HG02610 (cell line): Measurements from ENCODE around the gene PDZD7.
"Not testable (repeated sequence)": the region's sequence is repeated elsewhere in the genome, so short reads cannot be mapped to it uniquely, and the experiment has no call there.

Experiments used
- ATAC-seq: cut with Tn5 transposase; IDR thresholded peaks from one replicate; pipeline ENCODE4 v1.9.1; 2021; ENCODE audit warnings: mild to moderate bottlenecking, moderate library complexity; ENCODE audit not compliant: unreplicated experiment

Gene PDZD7

GRCh38 chr10:100985336-100985735, 45.6 kb downstream of the PDZD7 start:
- ATAC-seq = no peak

GRCh38 chr10:100984672-100985177, 46.2 kb downstream of the PDZD7 start:
- ATAC-seq = no peak

- no peak for ATAC-seq
Observed at GRCh38 chr10:100983868-100984671, 46.9 kb downstream of the PDZD7 start.

- ATAC-seq = no peak
Observed at GRCh38 chr10:100982916-100983830, 47.8 kb downstream of the PDZD7 start.

DNA sequence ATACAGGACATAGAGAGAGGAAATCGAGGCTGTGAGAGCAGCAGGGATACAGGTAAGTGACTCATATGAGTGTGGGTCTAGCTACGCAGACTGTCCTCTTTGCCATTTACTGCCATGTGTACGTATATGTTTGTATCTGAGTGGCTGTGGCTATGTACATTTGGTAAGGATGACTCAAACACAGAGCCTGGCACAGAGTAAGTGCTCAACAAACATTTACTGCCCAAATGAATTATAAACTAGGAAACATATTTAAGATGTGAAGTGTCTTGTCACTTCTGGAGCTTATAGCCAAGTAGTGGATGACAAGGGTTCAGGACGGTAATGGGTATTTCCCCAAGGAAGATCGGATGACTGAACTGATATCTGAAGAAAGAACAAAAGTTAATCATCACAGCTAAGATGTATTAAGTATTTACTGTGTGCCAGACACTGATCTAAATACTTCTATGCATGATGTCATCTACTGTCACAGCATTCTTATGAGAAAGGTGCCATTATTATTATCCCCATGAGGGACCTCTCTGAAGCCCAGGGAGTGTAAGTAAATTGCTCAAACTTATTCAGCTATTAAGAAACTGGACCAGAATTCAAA, 49.7 kb downstream of the PDZD7 start:
- ATAC-seq = no peak

DNA sequence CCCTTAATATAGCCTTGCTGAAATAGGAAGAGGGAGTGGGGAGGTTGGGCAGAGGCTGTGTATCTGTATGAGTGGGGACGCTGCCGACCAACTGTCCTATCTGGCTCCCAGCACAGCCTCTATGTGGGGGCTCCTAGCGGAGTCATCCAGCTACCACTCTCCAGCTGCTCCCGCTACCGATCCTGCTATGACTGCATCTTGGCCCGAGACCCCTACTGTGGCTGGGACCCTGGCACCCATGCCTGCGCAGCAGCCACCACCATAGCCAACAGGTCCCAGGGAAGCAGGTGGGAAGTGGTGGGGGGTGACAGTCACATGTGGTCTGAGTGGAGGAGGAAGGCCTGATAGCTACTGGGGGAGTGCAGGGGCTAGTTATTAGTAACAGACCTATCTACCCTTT, 50.2 kb downstream of the PDZD7 start:
- no peak for ATAC-seq

DNA sequence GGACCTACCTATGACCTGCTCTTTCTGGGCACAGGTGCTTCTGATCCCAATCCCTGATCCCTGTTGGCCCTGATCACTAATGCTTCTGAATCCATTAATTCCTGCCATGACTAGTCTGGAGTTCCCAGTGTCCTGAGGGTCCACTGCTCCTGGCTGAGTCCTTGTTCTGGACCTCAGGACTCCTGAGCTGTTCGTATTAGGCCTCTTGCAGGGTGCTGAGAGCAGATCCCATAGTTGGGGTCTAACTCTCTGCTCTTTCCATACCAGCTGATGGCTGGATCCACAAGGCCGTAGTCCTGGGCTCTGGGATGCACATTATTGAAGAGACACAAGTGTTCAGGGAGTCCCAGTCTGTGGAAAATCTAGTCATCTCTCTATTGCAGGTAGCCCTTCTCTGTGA, 50.6 kb downstream of the PDZD7 start:
- no peak for ATAC-seq

DNA sequence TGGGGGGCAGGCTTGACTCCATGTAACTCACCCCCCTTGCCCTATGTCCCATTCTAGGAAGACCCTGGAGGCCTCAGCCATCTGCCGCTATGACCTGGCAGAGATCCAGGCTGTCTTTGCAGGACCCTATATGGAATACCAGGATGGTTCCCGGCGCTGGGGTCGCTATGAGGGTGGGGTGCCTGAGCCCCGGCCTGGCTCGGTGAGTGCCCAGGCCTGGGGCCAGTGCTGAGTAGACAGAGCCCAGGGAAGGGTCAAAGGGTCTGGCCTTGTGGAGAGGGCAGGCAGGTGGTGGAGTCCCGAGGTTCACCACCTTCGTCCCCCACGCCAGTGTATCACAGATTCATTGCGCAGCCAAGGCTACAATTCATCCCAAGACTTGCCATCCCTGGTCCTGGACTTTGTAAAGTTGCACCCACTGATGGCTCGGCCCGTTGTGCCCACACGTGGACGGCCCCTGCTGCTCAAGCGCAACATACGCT, 51.1 kb downstream of the PDZD7 start:
- ATAC-seq = no peak

DNA sequence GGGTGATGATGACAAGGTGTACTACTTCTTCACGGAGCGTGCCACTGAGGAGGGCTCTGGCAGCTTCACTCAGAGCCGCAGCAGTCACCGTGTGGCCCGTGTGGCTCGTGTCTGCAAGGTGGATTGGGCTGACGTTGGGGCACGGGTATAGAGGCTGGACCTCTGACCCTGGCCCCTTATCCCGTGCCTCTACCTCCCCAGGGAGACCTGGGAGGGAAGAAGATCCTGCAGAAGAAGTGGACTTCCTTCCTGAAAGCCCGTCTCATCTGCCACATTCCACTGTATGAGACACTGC, 52.1 kb downstream of the PDZD7 start:
- ATAC-seq = no peak

DNA sequence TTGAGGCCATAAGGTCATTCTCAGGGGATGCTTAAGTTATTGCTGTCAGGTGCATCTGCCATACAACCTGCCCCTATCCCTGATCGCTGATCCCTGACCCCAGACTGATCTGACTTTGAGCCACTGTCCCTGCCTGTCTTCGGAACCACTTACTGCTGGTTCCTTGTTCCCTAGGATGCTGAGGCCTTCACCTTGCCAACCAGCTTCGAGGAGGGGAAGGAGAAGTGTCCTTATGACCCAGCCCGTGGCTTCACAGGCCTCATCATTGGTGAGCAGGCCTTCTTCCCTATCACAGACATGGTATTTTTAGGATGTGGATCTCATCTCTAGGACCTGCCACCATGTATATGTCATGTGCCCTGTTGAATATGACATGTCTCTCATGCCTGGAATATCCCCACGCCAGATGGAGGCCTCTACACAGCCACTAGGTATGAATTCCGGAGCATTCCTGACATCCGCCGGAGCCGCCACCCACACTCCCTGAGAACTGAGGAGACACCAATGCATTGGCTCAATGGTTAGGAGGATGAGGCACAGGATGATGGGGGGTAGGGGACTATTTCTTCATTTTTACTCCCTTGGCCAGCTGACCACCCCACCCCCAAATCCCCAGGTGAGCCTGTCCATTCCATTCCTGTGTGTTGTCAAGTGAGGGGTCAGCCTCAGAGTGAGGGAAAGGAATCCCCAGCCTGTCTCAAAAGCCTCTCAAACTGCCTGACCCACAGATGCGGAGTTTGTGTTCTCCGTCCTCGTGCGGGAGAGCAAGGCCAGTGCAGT, 52.6 kb downstream of the PDZD7 start:
- no peak for ATAC-seq

DNA sequence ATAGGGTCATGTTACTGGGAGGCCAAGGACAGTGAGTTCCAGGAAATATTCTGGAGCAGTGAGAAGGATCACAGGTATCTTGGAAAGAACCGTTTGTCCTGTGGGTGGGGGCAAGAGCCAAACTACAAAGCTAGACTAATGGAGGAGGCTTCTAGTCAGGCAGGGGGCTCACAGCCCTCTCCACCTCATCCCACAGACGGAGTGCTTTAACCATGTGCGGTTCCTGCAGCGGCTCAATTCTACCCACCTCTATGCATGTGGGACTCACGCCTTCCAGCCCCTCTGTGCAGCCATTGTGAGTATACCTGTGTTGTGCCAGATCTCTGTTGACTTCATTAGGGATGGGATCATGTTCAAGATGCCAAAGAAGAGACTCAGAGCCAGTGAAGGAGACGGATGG, 53.5 kb downstream of the PDZD7 start:
- no peak for ATAC-seq

GRCh38 chr10:100976906-100977305, 54.0 kb downstream of the PDZD7 start:
- no peak for ATAC-seq

DNA sequence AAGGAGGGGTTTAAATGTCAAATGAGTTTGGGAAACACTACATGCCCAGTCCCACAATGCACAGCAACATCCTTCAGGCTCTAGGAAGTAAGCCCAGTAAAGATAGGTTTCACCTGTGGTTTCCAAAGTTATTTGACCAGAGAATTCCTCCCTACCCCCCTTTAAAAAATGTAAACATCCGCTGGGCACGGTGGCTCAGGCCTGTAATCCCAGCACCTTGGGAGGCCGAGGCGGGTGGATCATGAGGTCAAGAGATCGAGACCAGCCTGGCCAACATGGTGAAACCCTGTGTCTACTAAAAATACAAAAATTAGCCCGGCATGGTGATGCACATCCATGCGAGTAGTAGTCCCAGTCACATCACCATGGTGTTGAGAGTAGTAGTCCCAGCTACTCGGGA, 55.5 kb downstream of the PDZD7 start:
- ATAC-seq = not testable (repeated sequence)

DNA sequence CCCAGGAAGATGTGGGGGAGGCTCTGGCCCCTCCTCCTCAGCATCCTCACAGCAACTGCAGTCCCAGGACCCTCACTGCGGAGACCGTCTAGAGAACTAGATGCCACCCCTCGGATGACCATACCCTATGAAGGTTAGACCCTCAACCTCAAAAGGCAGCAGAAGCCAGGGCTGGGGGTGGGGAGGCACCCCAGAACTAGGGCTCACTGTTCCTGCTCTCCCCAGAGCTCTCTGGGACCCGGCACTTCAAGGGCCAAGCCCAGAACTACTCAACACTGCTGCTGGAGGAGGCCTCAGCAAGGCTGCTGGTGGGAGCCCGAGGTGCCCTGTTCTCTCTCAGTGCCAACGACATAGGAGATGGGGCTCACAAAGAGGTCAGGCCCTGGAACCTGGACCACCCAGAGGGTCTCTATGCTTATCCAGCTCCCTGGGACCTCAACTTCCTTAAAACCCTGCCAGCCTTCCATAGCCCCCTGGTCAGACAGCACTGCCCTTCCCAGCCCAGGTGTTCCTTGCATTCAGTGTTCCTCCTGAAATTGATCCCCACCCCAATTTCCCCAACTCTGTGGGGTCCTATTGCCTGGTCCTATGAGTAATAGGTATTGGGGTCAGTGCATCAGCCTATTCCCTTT, 57.9 kb downstream of the PDZD7 start:
- ATAC-seq = no peak

DNA sequence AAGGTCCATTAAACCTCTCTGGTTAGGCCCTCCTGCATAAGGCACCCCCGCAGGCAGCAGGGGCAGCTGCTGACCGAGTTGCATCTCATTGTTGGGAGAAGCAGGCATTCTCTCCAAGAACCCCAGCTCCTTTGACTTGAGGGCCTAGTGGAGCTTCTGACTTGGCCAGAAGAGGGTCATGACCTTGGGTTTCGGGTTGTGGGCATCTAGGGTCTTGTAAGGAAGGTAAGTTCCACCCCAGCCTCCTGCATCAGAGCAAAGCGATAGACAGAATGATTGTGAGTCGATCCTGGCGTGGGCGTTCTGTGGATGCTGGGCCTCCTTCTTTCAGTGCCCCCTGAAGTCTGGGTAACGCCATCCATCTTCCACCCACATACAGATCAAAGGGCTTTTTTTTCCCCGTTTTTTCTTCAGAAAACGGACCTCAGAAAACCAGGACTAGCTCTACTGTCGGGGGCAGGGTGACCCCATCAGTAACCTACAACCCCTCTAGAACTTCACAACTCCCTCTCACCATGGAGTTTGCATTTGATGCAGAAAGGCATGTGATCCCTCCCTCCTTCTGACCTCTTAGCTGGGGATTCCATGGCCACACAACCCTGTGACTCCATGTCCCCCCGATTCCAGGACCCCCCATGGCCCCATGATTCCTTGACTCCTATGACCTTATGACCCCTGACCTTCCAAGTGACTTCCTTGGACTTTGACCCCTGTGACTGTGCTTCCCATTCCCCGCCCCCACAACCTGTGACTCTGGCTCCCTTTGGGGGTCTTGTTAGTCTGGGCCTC, 58.6 kb downstream of the PDZD7 start:
- ATAC-seq = no peak

DNA sequence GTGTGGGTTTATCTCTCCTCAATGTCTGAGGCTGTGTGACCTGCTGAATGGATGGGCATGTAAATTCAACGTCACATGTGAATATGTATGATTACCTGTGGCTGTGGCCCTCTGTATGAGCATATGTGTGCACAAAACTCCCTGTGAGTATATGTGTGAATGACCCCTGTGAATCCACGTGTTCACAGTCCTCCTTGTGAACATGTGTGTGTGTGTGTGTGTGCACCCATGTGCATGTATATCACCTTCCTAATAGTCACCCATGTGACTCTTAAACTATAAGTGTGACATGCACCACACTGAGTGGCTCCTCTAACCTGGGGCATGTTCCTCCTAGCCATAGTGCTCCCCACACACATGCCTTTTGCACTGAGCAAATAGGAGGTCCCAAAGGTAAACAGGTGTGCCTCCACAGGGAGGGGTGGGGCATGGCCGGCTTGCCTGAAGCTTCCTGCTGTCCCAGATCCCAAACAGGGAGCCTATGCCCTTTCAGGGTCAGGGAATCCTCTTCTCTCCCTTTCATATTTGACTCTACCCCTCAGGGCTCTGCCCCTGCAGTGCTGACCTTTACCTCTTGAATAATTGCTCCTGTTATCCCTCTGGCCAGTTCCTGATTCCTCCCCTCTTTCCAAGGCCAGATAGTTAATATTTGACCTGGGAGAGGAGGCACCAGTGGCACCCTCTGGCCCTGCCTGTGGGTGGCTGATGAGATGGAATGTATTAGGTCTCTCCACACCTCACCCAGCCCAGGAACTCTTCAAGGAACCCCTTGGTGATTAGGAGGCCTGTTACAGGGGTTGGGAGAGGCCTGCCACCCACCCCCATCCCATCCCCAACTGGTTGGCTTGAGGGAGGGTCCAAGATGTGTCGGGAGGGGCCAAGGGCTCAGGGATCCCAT, 59.8 kb downstream of the PDZD7 start:
- ATAC-seq = no peak

DNA sequence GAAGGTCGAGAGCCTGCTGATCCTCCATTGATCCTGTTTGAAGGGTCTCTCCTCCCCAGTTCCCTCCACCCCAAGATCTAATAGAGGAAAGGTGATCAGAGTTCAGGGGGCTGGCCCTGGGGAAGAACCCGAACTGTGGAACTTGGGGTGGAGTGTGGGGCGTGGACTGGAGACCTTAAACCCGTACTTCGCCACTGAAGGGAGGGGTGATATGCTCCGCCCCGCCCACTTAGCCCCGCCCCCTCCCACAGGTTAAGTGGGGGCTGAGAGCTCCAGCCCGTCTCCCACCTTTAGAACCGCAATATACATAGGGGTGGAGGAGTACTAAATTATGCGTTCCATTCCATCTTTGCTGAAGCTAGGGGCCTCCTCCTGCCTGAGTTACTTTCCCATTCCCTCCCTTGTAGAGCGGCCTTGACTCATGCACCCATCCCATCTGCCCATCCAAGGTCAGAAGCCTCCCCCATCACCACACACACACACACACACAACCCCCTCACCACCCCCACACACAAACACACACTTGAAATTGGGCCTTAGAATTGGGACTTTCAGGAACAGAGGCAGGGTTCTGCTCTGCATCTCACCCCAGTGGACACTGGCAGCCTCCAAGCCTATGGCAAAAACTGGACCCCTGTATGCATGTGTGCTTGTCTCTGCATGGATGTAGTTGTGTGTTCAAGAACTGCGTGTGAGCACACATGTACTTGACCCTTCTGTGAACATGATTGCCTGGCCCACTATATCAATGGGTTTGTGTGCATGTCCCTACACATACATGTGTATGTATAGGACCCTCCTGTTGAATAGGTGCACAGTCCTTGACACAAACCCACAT, 60.6 kb downstream of the PDZD7 start:
- no peak for ATAC-seq
